Measurements from ENCODE around the gene PCDHB16.
"Not testable (repeated sequence)": the region's sequence is repeated elsewhere in the genome, so short reads cannot be mapped to it uniquely, and the experiment has no call there.

PCDHB16 gene

GRCh38 chr5:141182248-141182647 is at the start of gene PCDHB16:
TSS of gene PCDHB16 (plus strand) at chr5:141182387. CDS start at chr5:141182560, 173 bp downstream.
- DNase-seq: no peak

GRCh38 chr5:141135030-141135717 is 47.0 kb upstream of the PCDHB16 start, which contains the start of gene PCDHB5:
TSS of gene PCDHB5 (plus strand) at chr5:141135206. CDS start at chr5:141135435, 229 bp downstream.
- DNase-seq: peak; percentile 37

GRCh38 chr5:141135718-141136266 is 46.4 kb upstream of the PCDHB16 start:
- no peak for DNase-seq

- DNase-seq: not testable (repeated sequence)
Observed at GRCh38 chr5:141137346-141137745, 44.8 kb upstream of the PCDHB16 start.

GRCh38 chr5:141149812-141150211 is 32.4 kb upstream of the PCDHB16 start, which contains the start of gene PCDHB6:
TSS of gene PCDHB6 (plus strand) at chr5:141150057. CDS start at chr5:141150258, 201 bp downstream.
- peak; percentile 9 for DNase-seq

- no peak for DNase-seq
Observed at GRCh38 chr5:141150224-141150992, 31.8 kb upstream of the PCDHB16 start.

DNA sequence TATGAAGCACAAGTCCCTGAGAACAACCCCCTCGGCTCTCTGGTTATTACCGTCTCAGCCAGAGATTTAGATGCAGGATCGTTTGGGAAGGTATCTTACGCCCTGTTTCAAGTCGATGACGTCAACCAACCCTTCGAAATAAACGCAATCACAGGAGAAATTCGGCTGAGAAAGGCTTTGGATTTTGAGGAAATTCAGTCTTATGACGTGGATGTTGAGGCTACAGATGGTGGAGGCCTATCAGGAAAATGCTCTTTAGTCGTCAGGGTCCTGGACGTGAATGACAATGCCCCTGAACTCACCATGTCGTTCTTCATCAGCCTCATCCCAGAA is 31.2 kb upstream of the PCDHB16 start:
- no peak for DNase-seq

DNA sequence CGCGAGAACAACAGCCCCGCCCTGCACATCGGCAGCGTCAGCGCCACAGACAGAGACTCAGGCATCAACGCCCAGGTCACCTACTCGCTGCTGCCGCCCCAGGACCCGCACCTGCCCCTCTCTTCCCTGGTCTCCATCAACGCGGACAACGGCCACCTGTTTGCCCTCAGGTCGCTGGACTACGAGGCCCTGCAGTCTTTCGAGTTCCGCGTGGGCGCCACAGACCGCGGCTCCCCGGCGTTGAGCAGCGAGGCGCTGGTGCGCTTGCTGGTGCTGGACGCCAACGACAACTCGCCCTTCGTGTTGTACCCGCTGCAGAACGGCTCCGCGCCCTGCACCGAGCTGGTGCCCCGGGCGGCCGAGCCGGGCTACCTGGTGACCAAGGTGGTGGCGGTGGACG is 30.6 kb upstream of the PCDHB16 start:
- DNase-seq: not testable (repeated sequence)

- not testable (repeated sequence) for DNase-seq
Observed at GRCh38 chr5:141152096-141152495, 30.1 kb upstream of the PCDHB16 start.

DNA sequence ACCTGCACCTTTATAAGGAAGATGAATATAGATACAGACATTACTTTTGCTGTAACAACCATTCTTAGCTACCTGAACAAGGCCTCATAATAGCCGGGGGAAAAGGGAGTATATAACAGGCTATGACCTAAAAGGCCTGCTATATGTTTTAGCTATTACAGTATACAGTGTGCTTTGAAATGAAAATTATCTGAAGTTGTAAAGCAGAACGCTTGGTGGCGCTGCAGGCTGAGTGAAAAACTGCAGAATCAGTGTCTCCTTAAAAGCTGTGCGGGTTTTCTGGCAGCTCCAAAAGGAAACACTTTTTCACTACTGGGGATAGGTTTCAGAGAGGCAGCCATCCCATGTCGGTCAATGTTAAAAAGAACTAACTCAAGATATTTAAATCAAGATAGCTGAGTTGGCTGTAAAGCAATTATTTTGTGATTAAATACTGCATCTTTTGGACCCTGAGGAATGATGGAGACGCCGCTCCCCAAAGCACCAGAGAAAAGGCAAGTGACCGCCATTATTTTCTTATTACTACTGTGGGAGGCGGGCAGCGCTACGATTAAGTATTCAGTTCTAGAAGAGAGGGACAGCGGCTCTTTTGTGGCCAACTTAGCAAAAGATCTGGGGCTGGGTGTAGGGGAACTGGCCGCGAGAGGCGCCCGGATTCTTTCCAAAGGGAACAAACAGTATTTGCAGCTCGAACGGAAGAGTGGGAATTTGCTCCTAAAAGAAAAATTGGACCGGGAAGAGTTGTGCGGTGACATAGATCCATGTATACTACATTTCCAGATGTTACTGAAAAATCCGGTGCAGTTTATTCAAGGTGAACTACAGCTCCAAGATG is 26.4 kb upstream of the PCDHB16 start:
- no peak for DNase-seq

- DNase-seq: not testable (repeated sequence)
Observed at GRCh38 chr5:141157356-141157755, 24.8 kb upstream of the PCDHB16 start.

- DNase-seq: not testable (repeated sequence)
Observed at GRCh38 chr5:141157901-141158300, 24.3 kb upstream of the PCDHB16 start.

DNA sequence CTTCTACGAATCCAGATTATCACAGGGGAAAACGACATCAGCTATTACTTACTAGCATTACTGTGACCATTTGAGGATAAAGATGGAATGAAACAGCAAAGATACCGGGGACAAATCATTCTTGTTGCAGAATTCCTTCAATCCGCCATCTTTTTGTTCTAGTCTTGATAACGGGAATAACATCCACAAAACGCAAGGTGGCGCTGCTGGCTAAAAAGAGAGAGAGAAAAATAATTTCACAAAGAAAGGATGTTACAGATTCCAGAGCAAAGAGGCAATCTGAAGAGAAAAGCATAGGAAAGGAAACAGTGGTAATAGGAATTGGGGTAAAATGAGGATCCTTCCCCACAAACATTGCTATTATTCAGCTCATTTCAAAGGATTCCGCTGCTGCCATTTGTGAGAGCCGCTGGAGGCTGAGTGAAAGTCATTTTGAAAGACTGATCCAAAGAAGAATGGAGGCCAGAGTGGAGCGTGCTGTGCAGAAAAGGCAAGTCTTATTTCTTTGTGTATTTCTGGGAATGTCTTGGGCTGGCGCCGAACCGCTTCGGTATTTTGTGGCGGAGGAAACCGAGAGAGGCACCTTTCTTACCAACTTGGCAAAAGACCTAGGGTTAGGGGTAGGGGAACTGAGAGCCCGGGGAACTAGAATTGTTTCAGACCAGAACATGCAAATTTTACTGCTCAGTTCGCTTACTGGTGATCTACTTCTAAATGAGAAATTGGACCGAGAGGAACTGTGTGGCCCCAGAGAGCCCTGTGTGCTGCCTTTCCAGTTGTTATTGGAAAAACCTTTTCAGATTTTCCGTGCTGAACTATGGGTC is 9.6 kb upstream of the PCDHB16 start, which contains the start of gene PCDHB7:
PCDHB7 (plus strand) TSS at position 264 of the 824 bp plus-strand sequence; CDS start at position 456, 192 bp downstream.
- DNase-seq: peak; percentile 49

DNA sequence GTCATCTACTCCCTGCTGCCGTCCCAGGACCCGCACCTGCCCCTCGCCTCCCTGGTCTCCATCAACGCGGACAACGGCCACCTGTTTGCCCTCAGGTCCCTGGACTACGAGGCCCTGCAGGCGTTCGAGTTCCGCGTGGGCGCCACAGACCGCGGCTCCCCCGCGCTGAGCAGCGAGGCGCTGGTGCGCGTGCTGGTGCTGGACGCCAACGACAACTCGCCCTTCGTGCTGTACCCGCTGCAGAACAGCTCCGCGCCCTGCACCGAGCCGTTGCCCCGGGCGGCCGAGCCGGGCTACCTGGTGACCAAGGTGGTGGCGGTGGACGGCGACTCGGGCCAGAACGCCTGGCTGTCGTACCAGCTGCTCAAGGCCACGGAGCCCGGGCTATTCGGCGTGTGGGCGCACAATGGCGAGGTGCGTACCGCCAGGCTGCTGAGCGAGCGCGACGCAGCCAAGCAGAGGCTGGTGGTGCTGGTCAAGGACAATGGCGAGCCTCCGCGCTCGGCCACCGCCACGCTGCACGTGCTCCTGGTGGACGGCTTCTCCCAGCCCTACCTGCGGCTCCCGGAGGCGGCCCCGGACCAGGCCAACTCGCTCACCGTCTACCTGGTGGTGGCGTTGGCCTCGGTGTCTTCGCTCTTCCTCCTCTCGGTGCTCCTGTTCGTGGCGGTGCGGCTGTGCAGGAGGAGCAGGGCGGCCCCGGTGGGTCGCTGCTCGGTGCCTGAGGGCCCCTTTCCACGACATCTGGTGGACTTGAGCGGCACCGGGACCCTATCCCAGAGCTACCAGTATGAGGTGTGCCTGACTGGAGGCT is 7.7 kb upstream of the PCDHB16 start:
- not testable (repeated sequence) for DNase-seq

DNA sequence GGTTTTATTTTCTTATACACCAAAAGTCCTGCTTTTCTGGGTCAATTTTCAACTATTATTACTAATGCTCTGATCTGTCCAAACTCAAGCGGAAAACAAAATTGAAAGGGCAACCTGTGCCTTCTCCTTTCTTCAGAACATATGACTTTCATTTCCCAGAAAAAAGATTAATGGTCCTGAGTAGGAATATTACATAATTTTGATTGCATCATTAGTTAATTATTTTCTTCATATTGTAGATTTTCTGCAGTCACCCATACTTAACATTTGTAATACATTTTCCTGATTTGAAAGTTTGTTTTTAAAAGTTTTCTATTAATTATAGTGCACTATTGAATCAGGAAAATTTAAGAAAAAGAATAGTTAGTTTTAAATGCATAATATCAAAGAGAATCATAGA is 6.3 kb upstream of the PCDHB16 start:
- no peak for DNase-seq

DNA sequence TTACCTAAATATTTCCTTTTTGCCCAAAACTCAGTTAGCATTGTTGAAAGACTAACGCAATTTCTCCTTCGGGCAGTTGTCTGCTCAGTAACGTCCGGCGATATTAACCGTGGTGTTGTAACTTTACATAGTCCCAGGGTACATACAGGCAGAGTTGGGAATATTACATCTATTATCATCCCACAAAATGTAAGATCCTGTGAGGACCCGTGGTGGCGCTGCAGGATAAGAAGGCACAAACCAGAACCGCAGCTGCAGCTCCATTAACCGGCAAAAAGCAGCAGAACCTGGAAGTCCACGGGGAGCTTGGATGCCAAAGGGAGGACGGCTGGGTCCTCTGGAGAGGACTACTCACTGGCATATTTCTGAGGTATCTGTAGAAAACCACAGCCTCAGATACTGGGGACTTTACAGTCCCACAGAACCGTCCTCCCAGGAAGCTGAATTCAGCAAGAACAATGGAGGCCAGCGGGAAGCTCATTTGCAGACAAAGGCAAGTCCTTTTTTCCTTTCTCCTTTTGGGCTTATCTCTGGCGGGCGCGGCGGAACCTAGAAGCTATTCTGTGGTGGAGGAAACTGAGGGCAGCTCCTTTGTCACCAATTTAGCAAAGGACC is 4.5 kb upstream of the PCDHB16 start, which contains the start of gene PCDHB8:
PCDHB8 (plus strand) TSS at position 214 of the 615 bp plus-strand sequence; CDS start at position 459, 245 bp downstream.
- not testable (repeated sequence) for DNase-seq

- DNase-seq: not testable (repeated sequence)
Observed at GRCh38 chr5:141179371-141179770, 2.8 kb upstream of the PCDHB16 start.

DNA sequence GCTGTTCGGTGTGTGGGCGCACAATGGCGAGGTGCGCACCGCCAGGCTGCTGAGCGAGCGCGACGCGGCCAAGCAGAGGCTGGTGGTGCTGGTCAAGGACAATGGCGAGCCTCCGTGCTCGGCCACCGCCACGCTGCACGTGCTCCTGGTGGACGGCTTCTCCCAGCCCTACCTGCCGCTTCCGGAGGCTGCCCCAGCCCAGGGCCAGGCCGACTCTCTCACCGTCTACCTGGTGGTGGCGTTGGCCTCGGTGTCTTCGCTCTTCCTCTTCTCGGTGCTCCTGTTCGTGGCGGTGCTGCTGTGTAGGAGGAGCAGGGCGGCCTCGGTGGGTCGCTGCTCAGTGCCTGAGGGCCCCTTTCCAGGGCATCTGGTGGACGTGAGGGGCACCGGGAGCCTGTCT is 2.3 kb upstream of the PCDHB16 start:
- DNase-seq: not testable (repeated sequence)

- DNase-seq: no peak
Observed at GRCh38 chr5:141180313-141180712, 1.9 kb upstream of the PCDHB16 start.
